ENCODE results near the gene SYT5. TPM values are rescaled to one million over a fixed set of nuclear protein-coding genes. Genes with fewer than 3 reads are reported as not detected.

SYT5 gene
- total RNA-seq, 1 experiment from 2014 or later, result 0.71 TPM

- CTCF ChIA-PET, result interaction anchor here (0.5 to 1.9 kb wide), 14 partner anchors 9 to 217 kb away, joined by 3 to 19 read pairs (median 4); partner anchors contain the start of genes HSPBP1, KMT5C, PPP1R12C and PPP6R1
- H3K36me3 Mint-ChIP-seq (ENCODE audit: insufficient read depth, unreplicated experiment), result peaks cover 23% of the 10 kb centered on the region
- intact Hi-C loops (cut with micrococcal nuclease; ENCODE audit: unreplicated experiment), result loop anchor here (2.0 kb wide), 1 partner anchor 26 kb away; no protein-coding TSS in a partner anchor
- H3K4me1 Mint-ChIP-seq (ENCODE audit: low read depth, unreplicated experiment), result peaks cover 6% of the 10 kb centered on the region
- TF ChIP-seq, protein P1, sequence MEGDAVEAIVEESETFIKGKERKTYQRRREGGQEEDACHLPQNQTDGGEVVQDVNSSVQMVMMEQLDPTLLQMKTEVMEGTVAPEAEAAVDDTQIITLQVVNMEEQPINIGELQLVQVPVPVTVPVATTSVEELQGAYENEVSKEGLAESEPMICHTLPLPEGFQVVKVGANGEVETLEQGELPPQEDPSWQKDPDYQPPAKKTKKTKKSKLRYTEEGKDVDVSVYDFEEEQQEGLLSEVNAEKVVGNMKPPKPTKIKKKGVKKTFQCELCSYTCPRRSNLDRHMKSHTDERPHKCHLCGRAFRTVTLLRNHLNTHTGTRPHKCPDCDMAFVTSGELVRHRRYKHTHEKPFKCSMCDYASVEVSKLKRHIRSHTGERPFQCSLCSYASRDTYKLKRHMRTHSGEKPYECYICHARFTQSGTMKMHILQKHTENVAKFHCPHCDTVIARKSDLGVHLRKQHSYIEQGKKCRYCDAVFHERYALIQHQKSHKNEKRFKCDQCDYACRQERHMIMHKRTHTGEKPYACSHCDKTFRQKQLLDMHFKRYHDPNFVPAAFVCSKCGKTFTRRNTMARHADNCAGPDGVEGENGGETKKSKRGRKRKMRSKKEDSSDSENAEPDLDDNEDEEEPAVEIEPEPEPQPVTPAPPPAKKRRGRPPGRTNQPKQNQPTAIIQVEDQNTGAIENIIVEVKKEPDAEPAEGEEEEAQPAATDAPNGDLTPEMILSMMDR (IDR thresholded peaks at IDR 0.05; ENCODE audit: unreplicated experiment), result no peak
- H3K27ac Mint-ChIP-seq (ENCODE audit: unreplicated experiment), result peak within 1 kb of the TSS; percentile 96
- no TSS peak for BruUV-seq (replicated peaks)
- H3K4me3 Mint-ChIP-seq (ENCODE audit: low read depth, unreplicated experiment), result peak within 1 kb of the TSS; percentile 84
- no peaks in the 10 kb centered on the region for H3K9me3 Mint-ChIP-seq (ENCODE audit: low read depth, unreplicated experiment)
- peak; percentile 98 for DNase-seq
- H3K27me3 Mint-ChIP-seq (ENCODE audit: unreplicated experiment), result peaks cover 22% of the 10 kb centered on the region
Observed at GRCh38 chr19:55166530-55167268, 13.4 kb downstream of the SYT5 start, which contains the start of gene DNAAF3. Gene DNAAF3, minus strand, starts transcription at chr19:55166613. Its CDS starts 200 bp downstream, at chr19:55166413.

DNA sequence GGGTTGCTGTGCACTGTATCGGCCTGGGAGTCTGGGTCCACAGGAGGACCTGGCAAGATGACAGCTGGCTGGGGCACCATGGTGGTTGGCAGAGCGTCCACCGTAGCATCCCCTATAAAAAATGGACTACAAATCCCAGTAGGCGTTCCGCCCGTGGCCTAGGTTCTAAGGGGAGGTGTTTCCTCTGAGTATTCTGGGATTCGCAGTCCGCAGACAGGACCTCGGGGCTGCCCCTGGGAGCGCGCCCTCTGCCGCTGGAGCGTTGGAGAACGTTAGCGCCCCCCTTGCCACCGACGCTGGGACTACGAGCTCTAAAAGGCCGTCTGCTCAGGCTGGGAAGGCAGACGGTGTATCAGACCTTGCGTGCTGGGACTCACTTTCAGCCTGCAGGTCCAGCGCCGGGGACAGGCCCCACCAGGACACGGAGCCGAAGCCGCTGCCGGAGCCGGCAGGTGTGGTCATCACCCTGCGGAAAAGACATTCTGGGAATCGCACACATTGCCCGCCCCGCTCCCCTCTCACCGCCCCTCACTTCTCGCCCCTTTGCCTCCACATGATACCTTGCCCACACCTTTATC, 14.0 kb downstream of the SYT5 start:
- Mint-ChIP-seq H3K36me3 (ENCODE audit: insufficient read depth, unreplicated experiment) (peaks cover 21% of the 10 kb centered on the region), H3K4me1 (ENCODE audit: low read depth, unreplicated experiment) (no peaks in the 10 kb centered on the region), H3K27ac (ENCODE audit: unreplicated experiment) (peak overlapping the region; percentile 96), H3K9me3 (ENCODE audit: low read depth, unreplicated experiment) (no peaks in the 10 kb centered on the region), H3K27me3 (ENCODE audit: unreplicated experiment) (peaks cover 15% of the 10 kb centered on the region), H3K4me3 (ENCODE audit: low read depth, unreplicated experiment) (peak overlapping the region; percentile 84)
- TF ChIP-seq, protein P1 (IDR thresholded peaks at IDR 0.05; ENCODE audit: unreplicated experiment), result peak; percentile 66
- CTCF ChIA-PET, result interaction anchor here (0.5 to 1.9 kb wide), 11 partner anchors 10 to 173 kb away, joined by 3 to 19 read pairs (median 5); partner anchors contain the start of genes HSPBP1, KMT5C, PPP1R12C and PPP6R1
- no TSS peak for BruUV-seq (replicated peaks)
- DNase-seq, result peak; percentile 94
- intact Hi-C loops (cut with micrococcal nuclease; ENCODE audit: unreplicated experiment), result loop anchor here (2.0 kb wide), 1 partner anchor 25 kb away; no protein-coding TSS in a partner anchor

DNA sequence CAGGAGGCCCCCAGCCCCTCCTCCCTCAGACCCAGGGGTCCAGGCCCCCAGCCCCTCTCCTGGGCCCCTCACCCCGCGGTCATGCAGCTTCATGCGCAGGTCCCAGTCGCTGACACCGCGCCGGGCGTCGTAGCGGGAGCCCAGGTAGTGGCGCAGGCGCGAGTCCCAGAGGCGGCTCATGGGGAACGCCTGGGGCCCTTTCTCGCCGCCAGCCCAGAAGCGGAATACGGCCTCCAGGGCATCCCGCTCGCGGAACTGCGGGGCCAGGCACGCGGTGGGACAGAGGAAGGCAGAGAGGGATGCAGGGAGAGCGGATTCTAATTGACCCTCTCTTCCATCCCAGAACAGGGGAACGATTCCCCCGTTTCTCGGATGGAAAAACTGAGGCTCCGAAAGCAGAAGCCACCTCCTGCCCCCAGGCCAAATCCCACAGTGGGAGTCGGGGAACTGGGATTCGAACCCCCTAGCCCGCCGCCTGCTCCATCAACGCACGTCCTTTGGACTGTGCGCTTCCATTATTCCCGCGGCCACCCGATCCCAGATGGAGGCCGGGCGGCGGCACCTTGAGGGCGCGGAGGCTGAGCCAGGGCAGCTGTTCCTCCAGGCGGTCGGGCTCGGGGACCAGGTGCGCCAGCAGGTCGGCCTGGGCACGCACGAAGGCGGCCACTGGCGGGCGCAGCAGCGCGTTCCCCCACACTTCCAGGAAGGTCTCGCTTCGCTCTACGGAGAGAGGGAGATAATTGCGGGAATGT, 18.3 kb downstream of the SYT5 start:
- intact Hi-C loops (cut with micrococcal nuclease; ENCODE audit: unreplicated experiment), result no loop called here
- peaks cover 23% of the 10 kb centered on the region for H3K27me3 Mint-ChIP-seq (ENCODE audit: unreplicated experiment)
- BruUV-seq (replicated peaks), result no TSS peak
- H3K36me3 Mint-ChIP-seq (ENCODE audit: insufficient read depth, unreplicated experiment), result peaks cover 51% of the 10 kb centered on the region
- no peak overlapping the region for H3K27ac Mint-ChIP-seq (ENCODE audit: unreplicated experiment)
- H3K9me3 Mint-ChIP-seq (ENCODE audit: low read depth, unreplicated experiment), result no peaks in the 10 kb centered on the region
- TF ChIP-seq, protein P1 (IDR thresholded peaks at IDR 0.05; ENCODE audit: unreplicated experiment), result no peak
- DNase-seq, result no peak
- H3K4me3 Mint-ChIP-seq (ENCODE audit: low read depth, unreplicated experiment), result no peak overlapping the region
- H3K4me1 Mint-ChIP-seq (ENCODE audit: low read depth, unreplicated experiment), result peaks cover 24% of the 10 kb centered on the region
- CTCF ChIA-PET, result interaction anchor here (1.6 kb wide), 1 partner anchor 10 kb away, joined by 3 read pairs; no protein-coding TSS in a partner anchor

- Mint-ChIP-seq H3K27me3 (ENCODE audit: unreplicated experiment) (peaks cover 29% of the 10 kb centered on the region), H3K27ac (ENCODE audit: unreplicated experiment) (no peak overlapping the region), H3K4me3 (ENCODE audit: low read depth, unreplicated experiment) (no peak overlapping the region), H3K9me3 (ENCODE audit: low read depth, unreplicated experiment) (no peaks in the 10 kb centered on the region), H3K36me3 (ENCODE audit: insufficient read depth, unreplicated experiment) (peaks cover 49% of the 10 kb centered on the region), H3K4me1 (ENCODE audit: low read depth, unreplicated experiment) (peaks cover 24% of the 10 kb centered on the region)
- intact Hi-C loops (cut with micrococcal nuclease; ENCODE audit: unreplicated experiment), result no loop called here
- TF ChIP-seq, protein P1 (IDR thresholded peaks at IDR 0.05; ENCODE audit: unreplicated experiment), result no peak
- no peak for DNase-seq
- no TSS peak for BruUV-seq (replicated peaks)
- CTCF ChIA-PET, result interaction anchor here (0.7 to 2.5 kb wide), 9 partner anchors 10 to 246 kb away, joined by 3 to 14 read pairs (median 6); partner anchors contain the start of genes KMT5C and UBE2S
Observed at GRCh38 chr19:55160986-55161365, 19.1 kb downstream of the SYT5 start.
